GM18517 (cell line): ENCODE measurements around the gene EIF2B5.

Experiments used
- ATAC-seq: cut with Tn5 transposase; IDR thresholded peaks from one replicate; pipeline ENCODE4 v1.9.1; 2021; ENCODE audit warnings: mild to moderate bottlenecking, moderate library complexity; ENCODE audit not compliant: unreplicated experiment

Gene EIF2B5

DNA sequence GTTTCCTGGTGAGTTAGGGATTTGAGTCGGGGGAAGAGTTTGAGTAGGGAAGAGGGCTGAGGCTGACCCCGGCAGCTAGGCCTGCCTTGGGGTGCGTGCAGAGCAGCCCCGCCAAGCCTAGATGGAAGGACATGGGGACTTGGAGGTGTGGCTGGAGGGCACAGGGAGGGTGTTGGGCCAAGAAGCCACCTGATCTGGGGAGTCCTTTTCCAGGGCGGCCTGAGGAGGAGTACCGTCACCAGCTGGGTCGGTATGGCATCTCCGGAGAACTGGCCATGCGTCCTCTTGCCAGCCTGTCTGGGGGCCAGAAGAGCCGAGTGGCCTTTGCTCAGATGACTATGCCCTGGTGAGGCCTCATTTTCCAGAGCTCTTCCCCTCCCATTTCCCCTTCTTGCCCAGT is 57.7 kb downstream of the EIF2B5 start:
- ATAC-seq, result no peak

- ATAC-seq, result no peak
Observed at GRCh38 chr3:184193991-184194539, 58.9 kb downstream of the EIF2B5 start.
